Right ventricle myocardium inferior (tissue), 1 donor: ENCODE measurements around the gene DNAJB13. TPM values are rescaled to one million over a fixed set of nuclear protein-coding genes. Genes with fewer than 3 reads are reported as not detected.
"Not testable (repeated sequence)": the region's sequence is repeated elsewhere in the genome, so short reads cannot be mapped to it uniquely, and the experiment has no call there.

ENCODE experiments used
- ATAC-seq: fragments of 200-7000 bp; cut with Tn5 transposase; one replicate; pipeline ENCODE4 v1.9.1; 2020; ENCODE audit warnings: mild to moderate bottlenecking, moderate library complexity
- DNase-seq: peaks from one replicate; pipeline ENCODE4 v3.0.0; 2021; ENCODE audit errors: missing footprints
- intact Hi-C: fragments of 100-400 bp; cut with DNase I; formaldehyde crosslinking; loops from one replicate; pipeline ENCODE4 v1.11.0; 2022
- long read RNA-seq: library from polyadenylated mRNA; unstranded; transcript quantifications from one replicate; pipeline ENCODE4 v2.0.0, GENCODE V29; 2021
- total RNA-seq: library from RNA; stranded (reverse); fragmentation: NEBNext Ultra II Directional; extraction: Animal tissue kit (Norgen Biotek cat#: 25700); gene quantifications from one replicate; pipeline ENCODE4 v1.2.1, GENCODE V29; 2021
- donor health status: DM: no; HTN: yes; CAD: no; lungs with severe emphysema.

The DNAJB13 gene
- not detected for total RNA-seq
- long read RNA-seq, result 0 reads

DNA sequence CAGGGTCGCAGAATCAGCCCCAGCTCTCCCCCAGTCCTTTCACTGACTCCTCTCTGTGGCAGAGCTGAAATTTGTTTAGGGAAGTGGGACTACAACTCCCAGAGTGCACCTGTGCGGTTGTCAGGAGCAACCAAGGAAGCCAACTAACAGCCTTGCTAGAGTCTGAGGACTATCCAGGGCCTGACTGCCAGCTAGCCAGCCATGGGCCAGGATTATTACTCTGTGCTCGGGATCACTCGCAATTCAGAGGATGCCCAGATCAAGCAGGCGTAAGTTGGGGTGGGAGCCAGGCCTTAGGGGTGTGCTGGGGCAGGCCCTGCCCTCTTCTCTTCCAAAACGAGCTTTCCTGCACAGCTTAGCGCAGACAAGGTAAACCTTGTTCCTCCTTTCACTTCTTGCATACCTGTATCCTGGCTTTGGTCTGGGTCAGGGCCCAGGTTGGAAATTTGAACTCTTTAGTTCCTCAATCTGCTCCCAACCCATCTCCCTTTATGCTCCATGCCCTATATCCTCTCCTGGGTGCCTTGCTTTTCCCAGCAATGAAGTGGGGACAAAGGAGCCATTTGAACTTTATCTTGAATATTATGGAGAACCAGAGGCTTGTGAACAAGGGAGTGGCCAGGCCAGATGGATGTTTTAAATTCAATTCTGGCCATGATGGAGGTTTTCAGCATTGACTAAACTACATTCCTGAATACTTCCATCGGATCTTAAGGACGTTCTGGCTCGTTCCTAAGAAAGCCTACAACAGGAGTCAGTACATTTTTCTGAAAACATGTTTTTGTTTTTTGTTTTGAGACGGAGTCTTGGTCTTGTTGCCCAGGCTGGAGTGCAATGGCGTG lies at the start of gene DNAJB13:
TSS of gene DNAJB13 (plus strand) at position 158 of the 842 bp plus-strand sequence. CDS start at position 202, 44 bp downstream.
- DNase-seq, result no peak
- intact Hi-C loops, result no loop called here

GRCh38 chr11:73902303-73902702 lies 48.5 kb upstream of the DNAJB13 start:
- intact Hi-C loops, result no loop called here
- DNase-seq (no peak), ATAC-seq (no peak)

More for the DNA sequence above, at the start of gene DNAJB13:
- no peak for ATAC-seq

GRCh38 chr11:73907191-73907590 lies 43.6 kb upstream of the DNAJB13 start:
- intact Hi-C loops, result no loop called here
- peak; percentile 84 for ATAC-seq
- DNase-seq, result no peak

DNA sequence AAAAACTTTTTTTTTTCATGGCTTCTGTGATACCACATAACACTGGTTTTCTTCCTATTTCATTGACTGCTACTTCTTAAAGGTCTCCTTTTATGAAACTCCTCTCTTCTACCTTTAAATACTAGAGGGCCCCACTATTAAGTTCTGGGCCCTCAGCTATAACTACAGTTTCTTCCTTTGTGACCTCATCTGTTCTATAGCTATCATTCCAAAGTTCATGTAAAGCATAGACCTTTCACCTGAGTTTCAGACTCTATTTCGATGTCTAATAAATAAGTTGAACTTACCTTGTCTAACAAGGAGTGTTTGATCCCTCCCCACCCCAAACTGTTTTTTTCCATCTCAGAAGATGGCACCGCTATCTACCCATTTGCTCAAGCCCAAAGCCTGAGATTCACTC lies 38.8 kb upstream of the DNAJB13 start:
- intact Hi-C loops, result no loop called here
- ATAC-seq (no peak), DNase-seq (no peak)

DNA sequence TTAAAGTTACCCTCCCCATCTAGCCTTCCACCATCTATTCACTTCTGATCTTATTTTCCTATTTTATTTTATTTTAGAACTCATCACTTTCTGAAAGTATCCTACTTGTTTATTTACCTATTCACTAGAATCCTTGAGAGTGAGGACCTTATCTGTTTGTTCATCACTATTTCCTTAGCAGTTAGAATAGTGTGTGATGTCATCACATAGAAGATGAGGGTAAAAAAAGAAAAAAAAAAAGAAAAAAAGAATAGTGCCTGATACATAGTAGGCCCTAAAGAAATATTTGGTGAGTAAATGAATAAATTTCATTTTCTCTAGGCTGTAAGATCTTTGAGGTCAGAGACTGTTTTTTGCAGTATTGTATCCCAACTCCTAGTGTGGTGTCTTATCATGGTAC lies 37.4 kb upstream of the DNAJB13 start:
- no peak for DNase-seq
- no peak for ATAC-seq
- intact Hi-C loops, result no loop called here

DNA sequence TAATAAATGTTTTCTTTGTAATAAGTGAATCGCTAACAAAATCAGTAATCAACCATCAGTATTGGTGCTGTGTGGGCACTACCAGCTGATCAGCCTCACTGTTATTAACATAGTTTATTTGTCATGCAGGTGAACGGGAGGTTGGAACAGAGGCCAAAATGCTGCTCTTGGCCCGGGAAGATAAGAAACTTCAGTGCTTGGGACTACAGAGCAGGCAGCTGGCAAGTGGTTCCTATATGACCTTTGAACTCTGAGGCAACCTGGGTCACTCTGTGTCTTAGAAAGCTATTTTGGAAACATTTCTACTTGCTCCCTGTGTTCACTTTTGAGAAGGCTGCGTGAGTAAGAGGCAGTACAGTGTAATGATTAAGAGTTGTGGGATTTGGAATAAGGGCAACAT lies 36.5 kb upstream of the DNAJB13 start:
- intact Hi-C loops, result no loop called here
- DNase-seq, result no peak
- no peak for ATAC-seq

GRCh38 chr11:73916435-73916834 lies 34.4 kb upstream of the DNAJB13 start:
- DNase-seq, result no peak
- ATAC-seq, result no peak
- intact Hi-C loops, result no loop called here

DNA sequence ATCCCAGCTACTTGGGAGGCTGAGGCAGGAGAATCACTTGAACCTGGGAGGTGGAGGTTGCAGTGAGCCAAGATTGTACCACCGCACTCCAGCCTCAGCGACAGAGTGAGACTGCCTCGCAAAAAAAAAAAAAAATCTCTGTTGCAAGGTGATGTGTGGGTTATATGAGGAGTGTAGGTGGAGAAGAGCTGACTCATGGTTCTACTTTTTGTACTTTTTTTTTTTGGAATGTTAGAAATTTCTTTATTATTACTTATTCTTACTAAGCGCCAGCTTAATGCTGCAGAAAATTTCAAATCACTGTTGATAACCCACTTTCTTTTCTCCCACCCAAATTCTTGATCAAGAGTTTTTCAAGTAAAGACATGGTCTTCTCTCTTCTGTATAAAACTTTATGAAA lies 29.6 kb upstream of the DNAJB13 start:
- ATAC-seq, result no peak
- intact Hi-C loops, result no loop called here
- no peak for DNase-seq

GRCh38 chr11:73929388-73929787 lies 21.4 kb upstream of the DNAJB13 start:
- ATAC-seq, result no peak
- DNase-seq, result no peak
- intact Hi-C loops, result no loop called here

DNA sequence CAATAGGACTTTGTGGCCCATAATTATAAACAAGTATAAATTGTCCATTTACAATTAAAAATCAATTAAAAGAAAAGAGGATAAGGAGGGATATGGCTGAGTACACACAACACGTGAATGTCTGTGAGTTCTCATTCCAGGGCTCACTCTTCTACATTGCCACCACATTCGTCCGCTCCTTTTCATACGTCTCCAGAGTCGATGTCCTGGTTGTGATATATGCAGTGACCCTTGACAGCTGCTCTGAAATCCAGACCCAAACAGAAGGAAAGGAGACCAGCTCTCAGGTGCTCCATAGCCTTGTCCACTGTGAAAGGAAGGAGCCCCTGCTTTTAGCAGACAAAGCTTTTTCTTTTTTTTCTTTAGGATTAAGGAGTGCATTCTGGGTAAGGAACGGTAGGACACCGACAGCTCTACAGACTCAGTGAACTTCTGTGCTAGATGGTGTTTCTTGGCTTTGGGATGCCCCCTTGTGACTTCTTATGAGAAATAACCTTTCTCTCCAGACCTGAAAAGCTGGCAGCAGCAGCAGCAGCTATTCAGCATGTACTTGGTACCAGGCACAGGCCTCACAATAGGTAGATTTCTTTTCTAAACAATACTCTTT lies 19.7 kb upstream of the DNAJB13 start:
- intact Hi-C loops, result no loop called here
- DNase-seq (no peak), ATAC-seq (no peak)

GRCh38 chr11:73931951-73932350 lies 18.9 kb upstream of the DNAJB13 start:
- ATAC-seq (no peak), DNase-seq (no peak)
- intact Hi-C loops, result no loop called here

GRCh38 chr11:73932781-73933180 lies 18.0 kb upstream of the DNAJB13 start:
- DNase-seq (no peak), ATAC-seq (no peak)
- intact Hi-C loops, result no loop called here

DNA sequence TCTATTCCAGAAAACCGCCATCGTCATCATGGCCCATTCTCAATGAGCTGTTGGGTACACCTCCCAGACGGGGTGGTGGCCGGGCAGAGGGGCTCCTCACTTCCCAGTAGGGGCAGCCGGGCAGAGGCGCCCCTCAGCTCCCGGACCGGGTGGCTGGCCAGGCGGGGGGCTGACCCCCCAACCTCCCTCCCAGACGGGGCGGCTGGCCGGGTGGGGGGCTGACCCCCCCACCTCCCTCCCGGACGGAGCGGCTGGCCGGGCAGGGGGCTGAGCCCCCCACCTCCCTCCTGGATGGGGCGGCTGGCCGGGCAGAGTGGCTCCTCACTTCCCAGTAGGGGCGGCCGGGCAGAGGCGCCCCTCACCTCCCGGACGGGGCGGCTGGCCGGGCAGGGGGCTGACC lies 14.8 kb upstream of the DNAJB13 start:
- intact Hi-C loops, ATAC-seq, DNase-seq: not testable (repeated sequence)

DNA sequence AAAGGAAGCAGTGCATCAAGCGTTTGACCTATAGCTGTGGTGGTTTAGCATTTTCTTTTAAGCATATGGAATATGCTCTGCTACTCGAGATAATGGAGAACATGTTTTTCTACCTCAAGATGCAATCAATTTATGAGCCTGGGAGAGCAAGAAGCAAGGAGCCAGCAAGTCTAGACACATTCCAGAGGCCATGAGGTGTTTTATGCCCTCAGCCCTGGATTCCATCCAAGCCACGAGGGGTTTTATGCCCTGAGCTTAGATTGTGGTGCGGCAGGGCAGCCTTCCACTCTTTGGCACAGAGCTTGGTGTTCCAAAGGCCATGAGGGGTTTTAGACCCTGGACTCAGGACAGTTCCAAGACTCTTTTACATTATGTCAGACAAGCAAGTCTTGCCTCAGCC lies 11.7 kb upstream of the DNAJB13 start:
- intact Hi-C loops, result no loop called here
- no peak for ATAC-seq
- DNase-seq, result no peak

DNA sequence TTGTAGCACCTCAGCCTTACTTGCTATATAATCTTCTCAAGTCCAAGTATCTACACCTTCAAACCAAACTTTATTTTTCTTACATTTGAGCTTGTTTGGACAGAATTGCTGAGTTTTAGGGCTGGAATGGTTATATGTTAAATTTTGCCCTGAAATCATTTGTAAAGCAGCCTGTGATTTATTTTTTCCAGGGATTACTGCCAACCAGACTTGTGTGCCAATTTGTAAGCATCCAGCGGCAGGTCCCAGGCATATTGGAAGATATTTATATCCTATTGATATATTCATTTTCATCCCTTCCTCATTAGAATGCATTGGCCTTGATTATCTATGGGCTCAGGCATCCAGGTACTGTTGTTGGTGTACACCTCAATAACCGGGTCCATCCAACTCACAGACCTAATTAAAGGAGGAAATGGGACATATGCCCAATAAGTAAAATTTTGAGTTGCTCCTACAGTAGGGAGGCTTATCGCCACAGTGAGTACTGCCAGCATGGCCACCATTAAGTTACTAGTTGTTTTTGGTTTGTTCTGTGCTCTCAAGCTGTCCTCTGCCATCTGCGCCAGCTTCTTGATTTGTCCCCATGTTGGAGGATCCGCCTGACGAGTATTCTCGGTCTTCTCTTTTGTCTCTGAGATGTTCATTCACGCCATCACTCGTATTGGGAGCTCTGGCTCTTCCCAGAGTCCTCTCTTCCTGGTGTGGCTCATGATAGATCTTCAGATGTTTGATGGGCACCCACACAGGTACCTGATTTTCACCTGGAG lies 9.8 kb upstream of the DNAJB13 start:
- intact Hi-C loops, result no loop called here
- ATAC-seq (no peak), DNase-seq (no peak)

DNA sequence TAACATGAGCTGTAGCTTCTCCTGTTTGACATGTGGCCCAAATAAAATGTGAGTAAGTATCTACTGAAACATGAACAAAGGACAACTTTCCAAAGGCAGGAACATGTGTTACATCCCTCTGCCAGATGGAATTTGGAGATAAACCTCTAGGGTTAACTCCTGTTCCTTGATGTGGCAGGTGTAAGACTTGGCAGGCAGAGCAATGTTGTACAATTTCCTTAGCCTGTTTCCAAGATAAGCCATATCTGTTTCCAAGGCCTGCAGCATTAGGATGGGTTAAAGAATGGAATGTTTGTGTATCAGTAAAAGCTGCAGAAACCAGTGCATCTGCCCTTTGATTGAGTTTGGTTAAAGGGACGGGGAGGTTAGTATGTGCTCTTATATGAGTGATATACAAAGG lies 8.8 kb upstream of the DNAJB13 start:
- ATAC-seq, result no peak
- no peak for DNase-seq
- intact Hi-C loops, result no loop called here

GRCh38 chr11:73944085-73944484 lies 6.7 kb upstream of the DNAJB13 start:
- intact Hi-C loops, result no loop called here
- ATAC-seq (no peak), DNase-seq (no peak)

DNA sequence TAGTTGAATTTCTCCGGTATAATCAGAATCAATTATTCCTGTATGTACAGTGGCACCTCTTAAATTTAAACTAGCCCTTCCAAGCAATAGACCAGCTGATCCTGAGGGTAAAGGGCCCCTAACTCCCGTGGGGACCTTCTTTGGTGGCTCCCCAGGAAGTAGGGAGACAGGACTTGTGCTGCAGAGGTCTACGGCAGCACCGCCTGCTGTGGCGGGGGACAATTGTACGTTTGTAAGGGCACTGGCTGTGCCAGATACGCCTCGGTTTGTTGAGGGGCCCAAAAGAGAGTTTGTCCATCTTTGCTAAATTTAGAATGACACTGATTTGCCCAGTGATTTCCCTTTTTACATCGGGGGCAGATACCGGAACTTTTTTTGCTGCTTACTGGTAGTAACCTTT lies 5.9 kb upstream of the DNAJB13 start:
- intact Hi-C loops, result no loop called here
- DNase-seq (no peak), ATAC-seq (no peak)

DNA sequence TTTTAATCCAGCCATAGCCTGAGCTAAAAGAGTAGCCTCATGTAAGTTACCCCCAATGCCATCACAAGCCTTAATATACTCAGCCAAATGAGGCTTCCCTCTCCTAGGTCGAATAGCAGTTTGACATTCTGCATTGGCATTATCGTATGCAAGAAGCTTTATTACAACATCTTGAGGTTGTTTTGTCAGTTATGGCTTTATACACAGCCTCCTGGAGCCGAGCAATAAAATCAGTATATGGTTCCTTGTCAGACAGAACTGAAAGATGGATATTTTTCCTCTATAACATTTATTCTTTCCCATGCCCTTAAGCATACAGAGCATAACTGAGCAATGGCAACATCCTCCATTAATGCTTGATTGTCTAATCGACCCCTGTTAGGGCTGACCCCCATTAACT lies 5.4 kb upstream of the DNAJB13 start:
- intact Hi-C loops, result no loop called here
- no peak for DNase-seq
- no peak for ATAC-seq
